Measurements from ENCODE around the gene TRAF3.

- TF ChIP-seq, protein P1, sequence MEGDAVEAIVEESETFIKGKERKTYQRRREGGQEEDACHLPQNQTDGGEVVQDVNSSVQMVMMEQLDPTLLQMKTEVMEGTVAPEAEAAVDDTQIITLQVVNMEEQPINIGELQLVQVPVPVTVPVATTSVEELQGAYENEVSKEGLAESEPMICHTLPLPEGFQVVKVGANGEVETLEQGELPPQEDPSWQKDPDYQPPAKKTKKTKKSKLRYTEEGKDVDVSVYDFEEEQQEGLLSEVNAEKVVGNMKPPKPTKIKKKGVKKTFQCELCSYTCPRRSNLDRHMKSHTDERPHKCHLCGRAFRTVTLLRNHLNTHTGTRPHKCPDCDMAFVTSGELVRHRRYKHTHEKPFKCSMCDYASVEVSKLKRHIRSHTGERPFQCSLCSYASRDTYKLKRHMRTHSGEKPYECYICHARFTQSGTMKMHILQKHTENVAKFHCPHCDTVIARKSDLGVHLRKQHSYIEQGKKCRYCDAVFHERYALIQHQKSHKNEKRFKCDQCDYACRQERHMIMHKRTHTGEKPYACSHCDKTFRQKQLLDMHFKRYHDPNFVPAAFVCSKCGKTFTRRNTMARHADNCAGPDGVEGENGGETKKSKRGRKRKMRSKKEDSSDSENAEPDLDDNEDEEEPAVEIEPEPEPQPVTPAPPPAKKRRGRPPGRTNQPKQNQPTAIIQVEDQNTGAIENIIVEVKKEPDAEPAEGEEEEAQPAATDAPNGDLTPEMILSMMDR (IDR thresholded peaks at IDR 0.05; ENCODE audit: insufficient read depth, low read length, poor library complexity, severe bottlenecking), result no peak
- TF ChIP-seq EZH2phosphoT487 (conservative IDR thresholded peaks at IDR 0.05; ENCODE audit: low read length), result no peak
These were observed 147.7 kb downstream of the TRAF3 start for GRCh38 chr14:102924632-102925588.
